ENCODE measurements around the gene TBC1D3I.
"Not testable (repeated sequence)": the region's sequence is repeated elsewhere in the genome, so short reads cannot be mapped to it uniquely, and the experiment has no call there.

The TBC1D3I gene

GRCh38 chr17:36264470-36264869 is at the start of gene TBC1D3I:
TBC1D3I (minus strand) TSS chr17:36264570; CDS start chr17:36262985, 1,585 bp downstream.
- not testable (repeated sequence) for DNase-seq (ENCODE audit: low read depth)

GRCh38 chr17:36295161-36295560 is 30.8 kb upstream of the TBC1D3I start:
- DNase-seq (ENCODE audit: low read depth): not testable (repeated sequence)

- DNase-seq (ENCODE audit: low read depth): not testable (repeated sequence)
Observed at GRCh38 chr17:36289965-36290612, 25.7 kb upstream of the TBC1D3I start.

GRCh38 chr17:36284219-36284618 is 19.8 kb upstream of the TBC1D3I start:
- not testable (repeated sequence) for DNase-seq (ENCODE audit: low read depth)

GRCh38 chr17:36283256-36283655 is 18.9 kb upstream of the TBC1D3I start:
- DNase-seq (ENCODE audit: low read depth): not testable (repeated sequence)

GRCh38 chr17:36242046-36242445 is 22.3 kb downstream of the TBC1D3I start:
- DNase-seq (ENCODE audit: low read depth): not testable (repeated sequence)

GRCh38 chr17:36229644-36230043 is 34.7 kb downstream of the TBC1D3I start:
- not testable (repeated sequence) for DNase-seq (ENCODE audit: low read depth)

GRCh38 chr17:36222967-36223366 is 41.4 kb downstream of the TBC1D3I start:
- not testable (repeated sequence) for DNase-seq (ENCODE audit: low read depth)

- DNase-seq (ENCODE audit: low read depth): not testable (repeated sequence)
Observed at GRCh38 chr17:36221581-36222100, 42.7 kb downstream of the TBC1D3I start.

GRCh38 chr17:36220737-36221580 is 43.4 kb downstream of the TBC1D3I start:
- DNase-seq (ENCODE audit: low read depth): not testable (repeated sequence)

- DNase-seq (ENCODE audit: low read depth): not testable (repeated sequence)
Observed at GRCh38 chr17:36219556-36219955, 44.8 kb downstream of the TBC1D3I start.

- DNase-seq (ENCODE audit: low read depth): not testable (repeated sequence)
Observed at GRCh38 chr17:36215406-36216308, 48.7 kb downstream of the TBC1D3I start.

- DNase-seq (ENCODE audit: low read depth): no peak
Observed at GRCh38 chr17:36214918-36215317, 49.5 kb downstream of the TBC1D3I start.

- DNase-seq (ENCODE audit: low read depth): no peak
Observed at GRCh38 chr17:36213695-36214094, 50.7 kb downstream of the TBC1D3I start.

GRCh38 chr17:36212966-36213365 is 51.4 kb downstream of the TBC1D3I start:
- DNase-seq (ENCODE audit: low read depth): no peak

GRCh38 chr17:36212272-36212605 is 52.1 kb downstream of the TBC1D3I start:
- no peak for DNase-seq (ENCODE audit: low read depth)

GRCh38 chr17:36211484-36212271 is 52.7 kb downstream of the TBC1D3I start:
- DNase-seq (ENCODE audit: low read depth): not testable (repeated sequence)

- DNase-seq (ENCODE audit: low read depth): not testable (repeated sequence)
Observed at GRCh38 chr17:36210439-36211211, 53.7 kb downstream of the TBC1D3I start, which contains the start of gene CCL4L2. CCL4L2 (plus strand) TSS chr17:36211063.

- no peak for DNase-seq (ENCODE audit: low read depth)
Observed at GRCh38 chr17:36209575-36209974, 54.8 kb downstream of the TBC1D3I start.

GRCh38 chr17:36207383-36207782 is 57.0 kb downstream of the TBC1D3I start:
- DNase-seq (ENCODE audit: low read depth): not testable (repeated sequence)
